HG03521 (cell line): Measurements from ENCODE around the gene CEP95.

Experiments used
- ATAC-seq: cut with Tn5 transposase; IDR thresholded peaks from one replicate; pipeline ENCODE4 v1.9.1; 2021; ENCODE audit warnings: mild to moderate bottlenecking, moderate library complexity; ENCODE audit not compliant: unreplicated experiment

The CEP95 gene

GRCh38 chr17:64515829-64516228 lies 9.1 kb downstream of the CEP95 start:
- no peak for ATAC-seq

- no peak for ATAC-seq
Measured at GRCh38 chr17:64519601-64520000, 12.8 kb downstream of the CEP95 start.

DNA sequence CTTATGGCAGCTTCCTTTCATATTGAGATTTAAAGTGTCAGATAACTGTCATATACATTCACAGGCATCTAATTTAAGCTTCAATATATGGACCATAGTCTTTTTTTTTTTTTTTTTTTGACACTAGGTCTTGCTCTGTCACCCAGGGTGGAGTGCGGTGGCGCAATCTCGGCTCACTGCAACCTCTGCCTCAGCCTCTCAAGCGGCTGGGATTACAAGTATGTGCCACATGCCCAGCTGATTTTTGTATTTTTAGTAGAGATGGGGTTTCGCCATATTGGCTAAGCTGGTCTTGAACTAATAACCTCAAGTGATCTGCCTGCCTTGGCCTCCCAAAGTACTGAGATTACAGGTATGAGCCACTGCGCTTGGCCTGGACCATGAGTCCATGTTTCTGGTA lies 13.6 kb downstream of the CEP95 start:
- no peak for ATAC-seq

DNA sequence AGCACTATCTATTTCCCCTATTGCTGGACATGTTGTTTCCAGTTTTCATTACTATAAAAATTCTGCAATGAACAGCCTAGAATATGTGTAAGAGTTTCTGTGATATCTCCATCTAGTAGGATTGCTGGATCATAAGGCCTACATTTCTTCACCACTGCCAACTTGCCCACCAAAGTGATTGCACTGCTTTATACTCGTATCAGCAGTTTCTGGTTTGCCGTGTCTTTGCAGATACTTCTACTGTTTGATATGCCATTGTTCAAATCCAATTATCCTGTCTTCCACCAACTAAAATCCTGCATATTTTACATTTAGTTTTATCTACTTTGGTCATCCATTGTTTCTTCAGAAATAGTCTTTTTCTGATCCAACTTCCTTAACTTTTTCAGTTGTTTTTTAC lies 21.1 kb downstream of the CEP95 start:
- ATAC-seq: no peak

DNA sequence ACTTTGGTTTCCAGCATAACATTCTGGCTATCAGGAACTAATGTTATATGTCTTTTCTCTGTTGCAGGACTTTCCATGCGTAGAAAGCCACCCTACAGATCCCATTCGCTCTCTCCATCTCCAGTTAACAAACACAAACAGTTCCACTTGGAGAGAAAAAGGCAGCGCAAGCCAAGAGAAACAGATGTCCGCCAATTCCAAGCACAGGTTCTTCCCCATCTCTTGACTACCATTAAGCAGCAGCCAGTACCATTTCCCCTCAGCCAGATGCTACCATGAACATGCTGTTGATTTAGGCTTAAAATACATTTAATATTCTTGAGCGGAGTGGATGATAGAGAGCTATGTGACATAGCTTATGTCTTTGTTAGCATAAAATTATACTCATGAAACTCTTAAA lies 22.4 kb downstream of the CEP95 start:
- ATAC-seq: no peak

GRCh38 chr17:64531955-64532371 lies 25.2 kb downstream of the CEP95 start:
- no peak for ATAC-seq

DNA sequence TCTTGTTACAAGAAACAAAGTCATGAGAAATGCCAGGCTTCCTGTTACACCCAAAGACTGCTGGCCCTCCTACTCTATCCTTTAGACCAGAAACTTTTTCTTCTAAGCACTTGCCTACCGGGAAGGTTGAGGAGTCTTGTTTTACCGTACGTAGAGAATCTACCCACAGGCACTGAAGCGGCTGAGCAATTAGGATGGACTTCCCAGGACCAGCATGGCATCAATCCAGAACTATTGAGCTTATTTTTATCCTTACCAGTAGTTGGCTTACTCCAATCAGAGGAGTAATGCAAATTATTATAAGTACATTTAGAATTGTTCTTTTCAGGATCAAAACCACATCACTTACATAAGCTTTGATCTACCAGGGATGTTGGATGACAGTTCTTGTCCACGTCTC lies 25.6 kb downstream of the CEP95 start:
- no peak for ATAC-seq

- no peak for ATAC-seq
Measured at GRCh38 chr17:64533784-64534183, 27.0 kb downstream of the CEP95 start.

DNA sequence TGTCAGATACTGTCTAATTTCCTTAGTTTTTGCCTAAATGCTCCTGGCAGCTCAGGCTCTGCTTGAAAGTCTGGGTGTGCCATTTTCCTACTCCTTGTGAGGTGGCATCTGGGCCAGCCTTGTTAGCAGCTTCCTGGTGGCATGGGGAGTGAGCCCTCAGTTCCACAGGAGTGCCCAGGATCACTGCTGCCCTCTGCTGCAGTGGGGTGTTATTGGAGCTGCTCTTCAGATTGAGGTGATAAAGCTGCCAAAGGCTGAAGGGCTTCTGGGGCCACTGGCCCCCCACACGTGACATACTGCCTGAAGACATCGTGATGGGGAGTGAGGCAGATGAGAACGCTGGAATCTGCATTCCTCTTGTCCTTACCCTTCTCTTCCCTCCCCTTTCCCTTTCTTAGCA lies 27.4 kb downstream of the CEP95 start:
- no peak for ATAC-seq

- ATAC-seq: no peak
Measured at GRCh38 chr17:64535357-64535756, 28.6 kb downstream of the CEP95 start.

DNA sequence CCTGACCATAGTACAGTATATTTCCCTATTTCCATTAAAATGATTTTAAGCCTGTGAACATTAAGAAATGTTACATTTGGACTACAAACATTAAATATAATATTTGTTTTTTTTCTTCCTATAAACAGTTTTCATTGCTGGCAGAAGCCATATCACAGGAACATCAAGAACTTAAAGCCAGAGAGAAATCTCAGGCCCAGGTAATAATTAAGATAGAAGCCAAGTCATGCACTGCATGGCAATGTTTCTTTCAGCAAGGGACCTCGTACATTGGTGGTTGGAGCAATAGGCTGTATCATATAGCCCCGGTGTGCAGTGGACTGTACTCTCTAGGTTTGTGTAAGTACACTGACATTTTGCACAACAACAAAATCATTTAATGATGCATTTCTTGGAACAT lies 30.1 kb downstream of the CEP95 start:
- ATAC-seq: no peak

DNA sequence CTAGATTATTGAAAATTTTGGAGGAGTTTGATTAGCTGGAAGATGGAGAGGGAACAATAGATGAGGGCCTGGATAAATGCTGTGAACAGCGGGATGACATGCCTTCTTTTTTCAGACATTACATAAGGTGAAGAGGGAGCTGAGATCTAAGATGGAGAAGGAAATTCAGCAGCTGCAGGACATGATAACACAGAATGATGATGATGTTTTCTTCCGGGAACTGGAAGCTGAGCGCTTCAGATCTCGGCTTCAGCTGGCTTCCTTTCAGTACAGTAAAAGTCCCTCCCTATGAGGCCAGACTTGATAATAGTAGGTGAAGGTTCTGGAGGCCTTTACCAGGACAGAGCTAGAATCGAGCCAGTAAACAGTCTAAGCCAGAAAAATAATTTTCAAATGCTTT lies 30.7 kb downstream of the CEP95 start:
- ATAC-seq: no peak

DNA sequence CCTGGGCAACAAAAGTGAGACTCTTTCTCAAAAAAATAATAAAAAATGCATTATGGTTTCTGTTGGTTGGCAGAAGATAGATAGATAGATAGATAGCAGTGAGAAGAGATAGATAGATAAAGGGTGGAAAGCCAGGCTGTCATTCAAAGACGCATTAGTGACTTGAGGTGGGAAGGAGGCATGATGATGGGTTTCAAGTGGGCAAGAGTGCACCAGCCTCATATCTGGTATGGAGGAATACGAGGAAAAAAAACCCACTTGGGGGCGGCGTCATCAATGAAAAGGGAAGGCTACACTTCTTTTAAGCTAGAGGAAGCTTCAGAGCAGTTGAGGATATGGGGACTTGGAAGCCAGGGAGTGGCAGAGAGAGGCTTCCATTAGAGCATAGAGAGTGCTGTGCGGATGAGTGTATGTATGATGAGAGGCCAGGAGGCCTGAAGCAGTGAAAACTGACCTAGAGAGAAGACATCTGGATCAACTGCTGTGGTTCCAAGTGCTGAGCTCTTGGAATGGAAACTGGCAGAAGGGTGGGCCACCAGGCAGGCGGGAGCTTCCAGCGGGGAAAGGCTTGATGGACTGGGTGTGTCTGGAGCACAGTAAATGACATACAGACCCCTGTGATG lies 31.8 kb downstream of the CEP95 start:
- no peak for ATAC-seq

DNA sequence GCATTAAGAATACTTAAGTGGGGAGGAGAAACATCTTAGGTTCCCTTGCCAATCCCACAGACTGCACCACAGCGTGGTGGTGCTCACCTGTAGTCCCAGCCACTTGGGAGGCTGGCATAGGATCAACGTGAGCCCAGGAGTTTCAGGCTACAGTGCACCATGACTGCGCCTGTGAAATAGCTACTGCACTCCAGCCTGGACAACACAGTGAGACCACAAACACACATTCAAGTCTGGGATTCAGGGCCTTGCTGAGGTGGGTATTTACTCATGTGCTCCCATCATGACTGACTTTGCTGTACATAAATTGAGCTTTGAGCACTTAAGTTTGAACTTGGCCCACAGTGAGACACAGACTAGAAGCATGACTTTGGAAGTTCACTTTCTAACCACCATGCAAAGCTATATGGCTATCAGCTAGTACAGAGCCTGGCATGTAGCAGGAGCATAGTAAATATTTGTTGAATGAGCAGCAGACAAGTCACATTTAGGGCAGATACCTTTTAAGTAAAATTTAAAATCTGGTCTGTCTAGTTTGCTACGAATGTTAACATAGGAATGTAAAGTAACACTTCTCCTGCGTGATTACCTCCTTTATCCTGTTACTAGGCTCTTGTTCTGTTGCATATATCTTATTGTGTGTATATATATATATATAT lies 33.5 kb downstream of the CEP95 start:
- ATAC-seq: no peak

DNA sequence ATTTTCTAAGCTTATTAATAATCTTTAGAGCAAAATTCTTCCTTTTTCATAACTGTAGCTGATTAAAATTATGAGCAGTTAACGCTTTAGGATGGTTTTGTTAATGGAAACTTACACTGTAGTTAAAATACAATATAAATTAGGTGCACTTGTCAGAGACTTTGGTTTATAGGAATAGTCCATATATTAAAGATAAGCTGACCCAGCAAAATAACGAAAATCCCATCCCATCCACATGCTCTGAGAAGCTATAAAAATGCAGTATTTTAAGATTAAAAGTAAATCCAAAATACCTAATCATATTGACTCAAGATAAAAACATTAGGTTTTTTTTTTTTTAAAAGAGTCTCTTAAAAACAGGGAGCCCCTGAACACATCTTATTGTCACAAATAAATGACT lies 38.0 kb downstream of the CEP95 start:
- ATAC-seq: no peak

- ATAC-seq: no peak
Measured at GRCh38 chr17:64546716-64547115, 39.9 kb downstream of the CEP95 start.

DNA sequence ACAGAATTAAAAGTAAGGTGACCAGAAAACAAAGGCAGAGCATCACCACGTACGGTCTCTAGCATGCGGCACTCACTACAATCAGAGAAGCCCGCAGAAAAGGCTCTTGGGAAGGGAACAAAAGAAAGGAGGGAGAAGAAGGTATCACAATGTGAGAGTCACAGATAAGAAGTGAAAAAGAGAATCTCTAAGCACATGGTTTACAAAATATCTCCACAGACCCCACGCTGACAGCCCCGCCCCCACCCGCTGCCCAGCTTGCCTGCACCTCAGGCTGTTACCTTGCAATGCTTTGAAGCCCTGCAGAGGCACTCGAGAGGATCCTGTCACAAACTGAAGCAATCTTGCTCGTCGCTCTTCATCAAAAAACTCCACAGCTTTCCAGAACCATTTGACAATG lies 40.5 kb downstream of the CEP95 start:
- no peak for ATAC-seq

DNA sequence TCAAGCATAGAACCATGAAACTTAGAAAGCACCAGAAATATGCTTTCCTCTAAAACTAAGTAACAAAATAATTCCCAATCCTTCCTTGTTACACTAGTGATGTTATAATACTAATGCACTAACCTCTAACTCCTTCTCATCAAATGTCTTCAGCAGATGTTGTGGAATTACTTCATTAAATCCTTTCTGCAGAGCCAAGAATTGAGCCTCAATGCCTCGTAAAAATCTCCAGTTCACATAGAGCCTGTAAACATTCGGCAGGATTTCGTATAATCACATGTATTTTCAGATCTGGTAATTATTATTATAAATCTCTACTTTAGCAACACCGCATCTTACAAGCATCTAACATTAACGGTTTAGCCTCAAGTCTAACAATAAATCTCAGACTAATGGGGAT lies 44.7 kb downstream of the CEP95 start:
- no peak for ATAC-seq

GRCh38 chr17:64554028-64554637 lies 47.4 kb downstream of the CEP95 start:
- ATAC-seq: no peak

- no peak for ATAC-seq
Measured at GRCh38 chr17:64555281-64555680, 48.5 kb downstream of the CEP95 start.

- ATAC-seq: no peak
Measured at GRCh38 chr17:64564098-64564497, 57.3 kb downstream of the CEP95 start.

DNA sequence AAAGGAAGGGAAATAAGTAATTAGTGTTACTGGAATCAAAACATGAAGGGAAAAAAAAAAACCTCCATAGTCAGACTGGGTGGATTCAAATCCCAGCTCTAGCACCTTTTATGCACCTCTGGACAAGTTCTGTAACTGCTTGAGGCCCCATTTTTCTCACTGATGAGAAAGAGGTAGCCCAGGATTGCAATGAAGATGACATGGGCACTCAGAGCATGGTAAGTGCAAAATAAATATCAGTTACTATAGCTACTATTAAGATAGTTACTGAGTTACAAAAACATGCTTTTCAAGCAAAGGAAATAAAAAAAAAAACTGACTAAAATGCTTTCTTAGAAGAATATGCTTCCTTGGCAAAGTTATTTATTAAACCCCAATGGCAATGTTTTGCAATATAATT lies 58.8 kb downstream of the CEP95 start:
- ATAC-seq: no peak

DNA sequence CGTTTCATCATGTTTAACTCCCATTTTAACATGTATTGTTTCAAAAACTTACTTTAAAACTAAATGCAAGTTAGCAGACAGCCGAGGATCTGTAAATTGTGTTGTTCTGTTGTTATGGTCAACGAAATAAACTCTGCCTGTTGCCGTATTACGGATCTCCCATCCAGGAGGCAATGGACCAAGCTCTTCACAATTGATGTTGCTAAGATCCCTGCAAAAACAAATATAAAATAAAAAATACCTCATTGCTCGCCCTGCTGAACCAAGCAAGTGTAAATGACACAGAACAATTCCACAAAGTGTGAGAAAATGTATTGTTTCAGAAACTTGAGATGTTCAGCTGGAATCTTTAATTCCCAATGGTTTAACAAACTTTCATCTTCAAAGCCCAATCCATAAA lies 65.0 kb downstream of the CEP95 start:
- no peak for ATAC-seq
